Stimulated activated naive CD8-positive, alpha-beta T cell treated with anti-CD3 and anti-CD28 coated beads, Interleukin-15, Interleukin-2, amounts not matched to agents 100 ng/mL and 50 ng/mL, for 24 hours (primary cell): ENCODE results near the gene NSD1.
"Not testable (repeated sequence)": the region's sequence is repeated elsewhere in the genome, so short reads cannot be mapped to it uniquely, and the experiment has no call there.

Experiments
- H3K27ac Mint-ChIP-seq: one replicate; pipeline ENCODE4 v1.8.0; 2021; ENCODE audit warnings: mild to moderate bottlenecking, mixed read lengths
- H3K27me3 Mint-ChIP-seq: one replicate; pipeline ENCODE4 v1.8.0; 2021; ENCODE audit warnings: mixed read lengths
- H3K36me3 Mint-ChIP-seq: one replicate; pipeline ENCODE4 v1.8.0; 2021; ENCODE audit warnings: low read depth, mixed read lengths
- H3K4me1 Mint-ChIP-seq: one replicate; pipeline ENCODE4 v1.8.0; 2021; ENCODE audit warnings: low read depth, mixed read lengths
- H3K4me3 Mint-ChIP-seq: one replicate; pipeline ENCODE4 v1.8.0; 2021; ENCODE audit warnings: mild to moderate bottlenecking, mixed read lengths
- H3K9me3 Mint-ChIP-seq: one replicate; pipeline ENCODE4 v1.8.0; 2021; ENCODE audit warnings: mixed read lengths

Gene NSD1

GRCh38 chr5:177330991-177331842, 197.6 kb downstream of the NSD1 start:
- Mint-ChIP-seq H3K4me1 (peaks cover 25% of the 10 kb centered on the region), H3K27me3 (no peaks in the 10 kb centered on the region), H3K9me3 (no peaks in the 10 kb centered on the region), H3K36me3 (peaks cover 33% of the 10 kb centered on the region), H3K27ac (no peak overlapping the region), H3K4me3 (no peak overlapping the region)

- no peaks in the 10 kb centered on the region for H3K9me3 Mint-ChIP-seq
- no peak overlapping the region for H3K27ac Mint-ChIP-seq
- H3K4me1 Mint-ChIP-seq: peaks cover 24% of the 10 kb centered on the region
- peaks cover 39% of the 10 kb centered on the region for H3K36me3 Mint-ChIP-seq
- no peaks in the 10 kb centered on the region for H3K27me3 Mint-ChIP-seq
- no peak overlapping the region for H3K4me3 Mint-ChIP-seq
Measured at GRCh38 chr5:177332031-177332895, 198.7 kb downstream of the NSD1 start.

DNA sequence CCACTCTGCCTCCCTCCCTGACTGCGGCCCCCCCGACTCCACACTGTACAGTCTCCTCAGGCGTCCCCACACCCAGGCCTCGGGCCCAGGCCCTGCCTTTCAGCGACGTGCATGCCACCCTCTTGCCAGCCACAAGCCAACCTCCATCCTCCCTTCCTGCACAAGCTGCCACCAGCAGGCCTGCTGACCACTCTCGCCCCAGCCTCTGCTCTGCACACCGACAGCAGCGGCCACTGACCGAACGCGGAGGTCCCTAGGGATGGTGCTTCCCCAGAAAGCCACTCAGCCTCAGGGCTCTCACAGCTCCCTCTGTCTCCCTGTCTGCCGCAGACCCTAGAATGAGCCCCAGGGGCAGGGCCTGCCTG, 199.3 kb downstream of the NSD1 start:
- H3K27ac Mint-ChIP-seq: no peak overlapping the region
- no peaks in the 10 kb centered on the region for H3K9me3 Mint-ChIP-seq
- H3K4me3 Mint-ChIP-seq: no peak overlapping the region
- H3K27me3 Mint-ChIP-seq: no peaks in the 10 kb centered on the region
- peaks cover 39% of the 10 kb centered on the region for H3K36me3 Mint-ChIP-seq
- H3K4me1 Mint-ChIP-seq: peaks cover 18% of the 10 kb centered on the region

GRCh38 chr5:177333420-177334154, 200.0 kb downstream of the NSD1 start:
- Mint-ChIP-seq H3K4me1 (peaks cover 12% of the 10 kb centered on the region), H3K27ac (no peak overlapping the region), H3K36me3 (peaks cover 39% of the 10 kb centered on the region), H3K9me3 (no peaks in the 10 kb centered on the region), H3K27me3 (no peaks in the 10 kb centered on the region), H3K4me3 (no peak overlapping the region)

GRCh38 chr5:177334155-177334551, 200.6 kb downstream of the NSD1 start:
- H3K4me3 Mint-ChIP-seq: no peak overlapping the region
- no peak overlapping the region for H3K27ac Mint-ChIP-seq
- no peaks in the 10 kb centered on the region for H3K9me3 Mint-ChIP-seq
- peaks cover 39% of the 10 kb centered on the region for H3K36me3 Mint-ChIP-seq
- no peaks in the 10 kb centered on the region for H3K27me3 Mint-ChIP-seq
- peaks cover 12% of the 10 kb centered on the region for H3K4me1 Mint-ChIP-seq

GRCh38 chr5:177334781-177335700, 201.5 kb downstream of the NSD1 start:
- no peak overlapping the region for H3K27ac Mint-ChIP-seq
- no peaks in the 10 kb centered on the region for H3K9me3 Mint-ChIP-seq
- peaks cover 21% of the 10 kb centered on the region for H3K4me1 Mint-ChIP-seq
- H3K36me3 Mint-ChIP-seq: peaks cover 46% of the 10 kb centered on the region
- H3K27me3 Mint-ChIP-seq: no peaks in the 10 kb centered on the region
- no peak overlapping the region for H3K4me3 Mint-ChIP-seq

DNA sequence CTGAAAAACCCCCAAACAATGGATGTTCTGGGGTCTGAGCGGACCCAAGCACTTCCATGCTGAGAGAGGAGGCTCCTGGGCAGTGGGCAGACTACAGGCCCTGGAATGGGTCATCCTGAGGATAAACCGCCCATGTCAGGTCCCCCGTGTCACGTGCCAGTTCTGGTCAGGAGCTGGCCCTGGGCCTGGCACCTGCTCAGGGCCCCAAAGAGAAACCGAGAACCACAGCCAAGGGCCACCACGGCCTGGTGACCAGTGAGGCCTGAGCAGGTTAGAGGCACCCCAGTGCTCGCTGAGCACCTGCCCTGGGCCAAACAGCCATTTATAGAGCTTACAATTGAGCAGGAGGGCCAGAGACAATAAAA, 202.1 kb downstream of the NSD1 start:
- H3K36me3 Mint-ChIP-seq: peaks cover 43% of the 10 kb centered on the region

DNA sequence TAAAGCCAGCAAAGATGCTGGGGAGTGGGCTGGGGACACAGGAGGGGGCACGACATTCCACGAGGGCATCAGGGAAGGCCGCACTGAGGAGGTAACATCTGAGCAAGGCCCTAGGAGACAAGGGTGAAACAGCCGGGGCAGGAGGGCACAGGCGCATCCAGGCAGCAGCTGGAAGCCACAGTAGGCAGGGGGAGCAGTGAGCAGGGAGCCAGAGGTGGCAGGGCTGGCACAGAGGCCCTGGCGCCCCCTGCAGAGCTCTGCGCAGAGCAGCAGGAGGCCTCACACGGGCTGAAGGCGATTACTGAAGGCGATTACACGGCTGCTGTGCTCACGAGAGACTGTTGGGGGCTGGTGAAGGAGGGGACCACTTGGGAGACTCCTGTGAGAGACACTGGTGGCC, 202.5 kb downstream of the NSD1 start:
- peak overlapping the region; percentile 4 for H3K27ac Mint-ChIP-seq
- H3K9me3 Mint-ChIP-seq: no peaks in the 10 kb centered on the region
- peaks cover 16% of the 10 kb centered on the region for H3K4me1 Mint-ChIP-seq
- H3K4me3 Mint-ChIP-seq: no peak overlapping the region
- no peaks in the 10 kb centered on the region for H3K27me3 Mint-ChIP-seq
- H3K36me3 Mint-ChIP-seq: peaks cover 42% of the 10 kb centered on the region

More for the DNA sequence above, 202.1 kb downstream of the NSD1 start:
- Mint-ChIP-seq H3K27me3 (no peaks in the 10 kb centered on the region), H3K27ac (no peak overlapping the region), H3K4me3 (no peak overlapping the region), H3K9me3 (no peaks in the 10 kb centered on the region), H3K4me1 (peaks cover 21% of the 10 kb centered on the region)

DNA sequence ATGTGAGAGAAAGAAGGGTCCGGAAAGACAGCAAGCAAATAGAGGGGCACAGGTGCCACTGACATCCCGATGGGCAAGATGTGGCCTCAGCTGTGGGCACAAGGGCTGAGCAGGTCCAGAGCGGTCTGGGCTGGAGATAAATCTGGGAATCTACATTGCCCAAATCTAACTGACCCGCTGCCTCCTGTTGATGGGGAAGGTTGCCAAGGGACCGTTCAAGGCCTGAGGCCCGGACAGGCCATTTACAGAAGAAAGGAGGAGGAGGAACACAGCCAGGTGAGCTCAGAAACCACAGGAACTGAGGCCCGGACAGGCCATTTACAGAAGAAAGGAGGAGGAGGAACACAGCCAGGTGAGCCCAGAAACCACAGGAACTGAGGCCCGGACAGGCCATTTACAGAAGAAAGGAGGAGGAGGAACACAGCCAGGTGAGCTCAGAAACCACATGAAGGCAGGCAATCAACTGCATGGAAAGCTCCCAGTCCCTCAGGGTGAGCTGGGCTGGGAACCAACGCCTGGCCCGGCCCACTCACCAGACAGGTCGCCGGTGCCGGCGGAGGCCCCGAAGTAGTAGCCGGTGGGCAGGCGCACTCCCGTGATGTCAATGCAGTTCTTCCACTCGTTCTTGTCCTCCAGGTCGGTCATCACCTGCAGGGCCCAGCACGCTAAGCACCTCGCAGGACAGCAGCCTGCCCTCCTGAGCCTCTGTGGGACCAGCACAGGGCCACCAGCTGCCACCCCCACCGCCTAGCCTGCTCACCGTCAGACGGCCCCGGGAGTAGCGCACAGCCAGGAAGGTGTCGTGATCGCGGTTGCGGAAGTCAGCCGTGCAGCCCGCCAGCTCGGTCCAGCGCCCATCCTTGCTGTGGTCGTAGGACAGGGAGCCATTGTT, 203.3 kb downstream of the NSD1 start:
- Mint-ChIP-seq H3K4me1 (peaks cover 10% of the 10 kb centered on the region), H3K9me3 (no peaks in the 10 kb centered on the region), H3K27me3 (no peaks in the 10 kb centered on the region), H3K36me3 (peaks cover 50% of the 10 kb centered on the region), H3K4me3 (no peak overlapping the region), H3K27ac (no peak overlapping the region)

DNA sequence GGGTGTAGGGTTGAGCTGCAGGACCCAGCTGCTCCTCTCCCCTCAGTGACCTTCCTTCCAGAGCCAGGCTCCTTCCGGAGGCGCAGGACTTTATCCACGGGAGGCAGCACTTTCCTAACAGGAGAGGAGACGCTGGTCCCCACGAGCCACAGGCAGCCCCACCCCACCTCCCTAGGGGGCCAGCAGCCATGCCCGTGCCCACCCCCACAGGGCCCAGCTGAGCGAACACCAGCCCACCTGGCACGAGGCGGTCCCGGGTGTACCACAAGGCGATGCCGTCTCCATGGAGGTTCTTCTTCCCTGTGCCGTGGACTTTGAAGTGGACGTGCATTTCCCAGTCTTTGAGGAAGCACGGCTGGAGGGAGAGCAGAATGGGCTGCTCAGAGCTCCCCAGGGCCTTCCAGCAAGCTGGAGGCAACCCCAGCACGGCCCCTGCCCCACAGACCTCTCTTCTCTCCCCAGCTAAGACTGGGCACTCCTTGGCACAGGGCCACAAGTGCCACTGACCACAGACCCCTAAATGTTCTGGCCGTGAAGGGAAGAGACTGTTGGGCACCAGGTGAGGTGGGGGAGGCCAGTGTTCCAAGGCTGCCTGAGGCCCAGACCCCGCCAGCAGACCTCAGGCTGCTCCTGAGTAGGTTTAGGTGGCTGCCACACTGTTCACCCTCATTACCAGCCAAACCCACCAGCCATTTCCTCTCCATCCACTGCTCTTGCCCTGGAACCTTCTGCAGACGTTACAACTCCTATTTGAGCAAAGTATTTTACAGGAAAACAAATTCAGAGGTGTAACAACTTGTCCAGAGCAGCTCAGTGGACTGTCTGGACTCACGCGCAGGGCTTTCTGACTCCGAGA, 204.9 kb downstream of the NSD1 start:
- Mint-ChIP-seq H3K36me3 (peaks cover 49% of the 10 kb centered on the region), H3K4me3 (no peak overlapping the region), H3K4me1 (peaks cover 11% of the 10 kb centered on the region), H3K27me3 (no peaks in the 10 kb centered on the region), H3K27ac (no peak overlapping the region), H3K9me3 (no peaks in the 10 kb centered on the region)

- Mint-ChIP-seq H3K9me3 (no peaks in the 10 kb centered on the region), H3K27me3 (no peaks in the 10 kb centered on the region), H3K4me3 (no peak overlapping the region), H3K4me1 (peaks cover 14% of the 10 kb centered on the region), H3K27ac (no peak overlapping the region), H3K36me3 (peaks cover 46% of the 10 kb centered on the region)
Measured at GRCh38 chr5:177339107-177339638, 205.6 kb downstream of the NSD1 start.

- H3K4me1 Mint-ChIP-seq: peaks cover 38% of the 10 kb centered on the region
- H3K9me3 Mint-ChIP-seq, H3K27me3 Mint-ChIP-seq, H3K4me3 Mint-ChIP-seq, H3K27ac Mint-ChIP-seq: not testable (repeated sequence)
- peaks cover 52% of the 10 kb centered on the region for H3K36me3 Mint-ChIP-seq
Measured at GRCh38 chr5:177343000-177343399, 209.4 kb downstream of the NSD1 start.
